ENCODE data around the gene BCL2L11. TPM values are rescaled to one million over a fixed set of nuclear protein-coding genes. Genes with fewer than 3 reads are reported as not detected.

BCL2L11 gene
- total and polyA plus RNA-seq, 10 of the 15 experiments (the other 5 are each of a cell fraction or from before 2014, with no cell fraction given), result 0.29 to 10.1 (median 1.1) TPM

DNA sequence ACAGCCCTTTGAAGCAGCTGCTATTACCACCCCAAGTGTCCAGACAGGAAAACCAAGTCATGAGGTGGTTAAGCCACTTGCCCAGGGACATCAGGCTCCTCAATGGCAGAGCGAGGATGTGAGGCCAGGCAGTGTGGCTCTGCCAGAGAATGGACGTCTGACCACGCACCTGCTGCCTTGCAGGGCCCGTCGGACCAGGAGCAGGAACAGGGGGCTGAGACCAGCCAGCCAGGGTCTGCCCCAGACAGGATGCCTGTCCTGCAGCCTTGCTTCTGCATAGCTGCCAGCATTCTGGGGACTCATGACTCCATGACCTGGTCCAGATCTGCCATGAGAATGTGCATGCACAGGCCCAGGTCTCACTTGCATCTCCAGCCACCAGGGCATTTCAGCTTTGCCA, 52.0 kb downstream of the BCL2L11 start:
- Histone ChIP-seq H2AFZ (ENCODE audit: control insufficient read depth, low read depth, low read length) (no peak overlapping the region), H3K4me2 (ENCODE audit: control insufficient read depth, insufficient read depth) (no peak overlapping the region), H3K36me3 (ENCODE audit: control insufficient read depth in 2 of 2, insufficient read depth in 2 of 2, low read length in 1 of 2) (no peaks in the 10 kb centered on the region; a peak in 1 of 4 replicates), H3K9ac (ENCODE audit: control insufficient read depth, insufficient read depth, low read length) (no peak overlapping the region), H3K79me2 (ENCODE audit: control insufficient read depth, insufficient read depth, low read length) (no peaks in the 10 kb centered on the region), H3K27ac (ENCODE audit: control insufficient read depth, insufficient read depth) (no peak overlapping the region), H3K4me1 (ENCODE audit: control insufficient read depth, insufficient read depth, low read length) (peaks cover 13% of the 10 kb centered on the region), H3K4me3 (no peak overlapping the region), H3K27me3 (replicated peaks in 1 of 2; ENCODE audit: control insufficient read depth in 2 of 2, insufficient read depth in 2 of 2, low read length in 1 of 2) (peaks cover 0 to 3% of the 10 kb centered on the region in 2 experiments; a peak in 2 of 4 replicates), H4K20me1 (ENCODE audit: control insufficient read depth, insufficient read depth) (no peaks in the 10 kb centered on the region), H3K9me3 (replicated peaks; ENCODE audit: control insufficient read depth, insufficient read depth, low read length) (no peaks in the 10 kb centered on the region)
- no peak for ATAC-seq
- TF ChIP-seq, protein P1, sequence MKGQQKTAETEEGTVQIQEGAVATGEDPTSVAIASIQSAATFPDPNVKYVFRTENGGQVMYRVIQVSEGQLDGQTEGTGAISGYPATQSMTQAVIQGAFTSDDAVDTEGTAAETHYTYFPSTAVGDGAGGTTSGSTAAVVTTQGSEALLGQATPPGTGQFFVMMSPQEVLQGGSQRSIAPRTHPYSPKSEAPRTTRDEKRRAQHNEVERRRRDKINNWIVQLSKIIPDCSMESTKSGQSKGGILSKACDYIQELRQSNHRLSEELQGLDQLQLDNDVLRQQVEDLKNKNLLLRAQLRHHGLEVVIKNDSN (IDR thresholded peaks at IDR 0.05; ENCODE audit: borderline replicate concordance, extremely low read length, insufficient read depth, low read depth, low read length), result no peak
- TF ChIP-seq NR2C1 (IDR thresholded peaks at IDR 0.05) (no peak), SIX5 (IDR thresholded peaks at IDR 0.05; ENCODE audit: low read depth, low read length, severe bottlenecking) (no peak), LARP7 (IDR thresholded peaks at IDR 0.05) (no peak), SUZ12 (IDR thresholded peaks at IDR 0.05; ENCODE audit: unreplicated experiment) (no peak), BMI1 (IDR thresholded peaks at IDR 0.05; ENCODE audit: borderline replicate concordance) (no peak), TAF1 (IDR thresholded peaks at IDR 0.05; ENCODE audit: borderline replicate concordance, low read depth, low read length) (no peak), FOS (IDR thresholded peaks at IDR 0.05; ENCODE audit: borderline replicate concordance, extremely low read depth, insufficient read length) (no peak), ATF7 (IDR thresholded peaks at IDR 0.05; ENCODE audit: low read depth) (no peak)
- TF ChIP-seq, protein P2, sequence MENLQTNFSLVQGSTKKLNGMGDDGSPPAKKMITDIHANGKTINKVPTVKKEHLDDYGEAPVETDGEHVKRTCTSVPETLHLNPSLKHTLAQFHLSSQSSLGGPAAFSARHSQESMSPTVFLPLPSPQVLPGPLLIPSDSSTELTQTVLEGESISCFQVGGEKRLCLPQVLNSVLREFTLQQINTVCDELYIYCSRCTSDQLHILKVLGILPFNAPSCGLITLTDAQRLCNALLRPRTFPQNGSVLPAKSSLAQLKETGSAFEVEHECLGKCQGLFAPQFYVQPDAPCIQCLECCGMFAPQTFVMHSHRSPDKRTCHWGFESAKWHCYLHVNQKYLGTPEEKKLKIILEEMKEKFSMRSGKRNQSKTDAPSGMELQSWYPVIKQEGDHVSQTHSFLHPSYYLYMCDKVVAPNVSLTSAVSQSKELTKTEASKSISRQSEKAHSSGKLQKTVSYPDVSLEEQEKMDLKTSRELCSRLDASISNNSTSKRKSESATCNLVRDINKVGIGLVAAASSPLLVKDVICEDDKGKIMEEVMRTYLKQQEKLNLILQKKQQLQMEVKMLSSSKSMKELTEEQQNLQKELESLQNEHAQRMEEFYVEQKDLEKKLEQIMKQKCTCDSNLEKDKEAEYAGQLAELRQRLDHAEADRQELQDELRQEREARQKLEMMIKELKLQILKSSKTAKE (IDR thresholded peaks at IDR 0.05; ENCODE audit: low read depth, poor library complexity, severe bottlenecking), result no peak
- TF ChIP-seq, protein P3, sequence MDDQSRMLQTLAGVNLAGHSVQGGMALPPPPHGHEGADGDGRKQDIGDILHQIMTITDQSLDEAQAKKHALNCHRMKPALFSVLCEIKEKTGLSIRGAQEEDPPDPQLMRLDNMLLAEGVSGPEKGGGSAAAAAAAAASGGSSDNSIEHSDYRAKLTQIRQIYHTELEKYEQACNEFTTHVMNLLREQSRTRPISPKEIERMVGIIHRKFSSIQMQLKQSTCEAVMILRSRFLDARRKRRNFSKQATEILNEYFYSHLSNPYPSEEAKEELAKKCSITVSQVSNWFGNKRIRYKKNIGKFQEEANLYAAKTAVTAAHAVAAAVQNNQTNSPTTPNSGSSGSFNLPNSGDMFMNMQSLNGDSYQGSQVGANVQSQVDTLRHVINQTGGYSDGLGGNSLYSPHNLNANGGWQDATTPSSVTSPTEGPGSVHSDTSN (IDR thresholded peaks at IDR 0.05; ENCODE audit: insufficient replicate concordance, low read depth, low read length), result no peak
- TF ChIP-seq, protein P4, sequence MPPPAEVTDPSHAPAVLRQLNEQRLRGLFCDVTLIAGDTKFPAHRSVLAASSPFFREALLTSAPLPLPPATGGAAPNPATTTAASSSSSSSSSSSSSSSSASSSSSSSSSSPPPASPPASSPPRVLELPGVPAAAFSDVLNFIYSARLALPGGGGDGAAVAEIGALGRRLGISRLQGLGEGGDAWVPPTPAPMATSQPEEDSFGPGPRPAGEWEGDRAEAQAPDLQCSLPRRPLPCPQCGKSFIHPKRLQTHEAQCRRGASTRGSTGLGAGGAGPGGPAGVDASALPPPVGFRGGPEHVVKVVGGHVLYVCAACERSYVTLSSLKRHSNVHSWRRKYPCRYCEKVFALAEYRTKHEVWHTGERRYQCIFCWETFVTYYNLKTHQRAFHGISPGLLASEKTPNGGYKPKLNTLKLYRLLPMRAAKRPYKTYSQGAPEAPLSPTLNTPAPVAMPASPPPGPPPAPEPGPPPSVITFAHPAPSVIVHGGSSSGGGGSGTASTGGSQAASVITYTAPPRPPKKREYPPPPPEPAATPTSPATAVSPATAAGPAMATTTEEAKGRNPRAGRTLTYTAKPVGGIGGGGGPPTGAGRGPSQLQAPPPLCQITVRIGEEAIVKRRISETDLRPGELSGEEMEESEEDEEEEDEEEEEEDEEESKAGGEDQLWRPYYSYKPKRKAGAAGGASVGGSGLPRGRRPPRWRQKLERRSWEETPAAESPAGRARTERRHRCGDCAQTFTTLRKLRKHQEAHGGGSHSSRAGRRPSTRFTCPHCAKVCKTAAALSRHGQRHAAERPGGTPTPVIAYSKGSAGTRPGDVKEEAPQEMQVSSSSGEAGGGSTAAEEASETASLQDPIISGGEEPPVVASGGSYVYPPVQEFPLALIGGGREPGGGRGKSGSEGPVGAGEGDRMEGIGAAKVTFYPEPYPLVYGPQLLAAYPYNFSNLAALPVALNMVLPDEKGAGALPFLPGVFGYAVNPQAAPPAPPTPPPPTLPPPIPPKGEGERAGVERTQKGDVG (CRISPR knock-in tag; IDR thresholded peaks at IDR 0.05), result no peak
- TF ChIP-seq, protein P5, sequence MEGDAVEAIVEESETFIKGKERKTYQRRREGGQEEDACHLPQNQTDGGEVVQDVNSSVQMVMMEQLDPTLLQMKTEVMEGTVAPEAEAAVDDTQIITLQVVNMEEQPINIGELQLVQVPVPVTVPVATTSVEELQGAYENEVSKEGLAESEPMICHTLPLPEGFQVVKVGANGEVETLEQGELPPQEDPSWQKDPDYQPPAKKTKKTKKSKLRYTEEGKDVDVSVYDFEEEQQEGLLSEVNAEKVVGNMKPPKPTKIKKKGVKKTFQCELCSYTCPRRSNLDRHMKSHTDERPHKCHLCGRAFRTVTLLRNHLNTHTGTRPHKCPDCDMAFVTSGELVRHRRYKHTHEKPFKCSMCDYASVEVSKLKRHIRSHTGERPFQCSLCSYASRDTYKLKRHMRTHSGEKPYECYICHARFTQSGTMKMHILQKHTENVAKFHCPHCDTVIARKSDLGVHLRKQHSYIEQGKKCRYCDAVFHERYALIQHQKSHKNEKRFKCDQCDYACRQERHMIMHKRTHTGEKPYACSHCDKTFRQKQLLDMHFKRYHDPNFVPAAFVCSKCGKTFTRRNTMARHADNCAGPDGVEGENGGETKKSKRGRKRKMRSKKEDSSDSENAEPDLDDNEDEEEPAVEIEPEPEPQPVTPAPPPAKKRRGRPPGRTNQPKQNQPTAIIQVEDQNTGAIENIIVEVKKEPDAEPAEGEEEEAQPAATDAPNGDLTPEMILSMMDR (IDR thresholded peaks at IDR 0.05 in 2 of 3, conservative IDR thresholded peaks at IDR 0.05 in 1 of 3; ENCODE audit: control insufficient read depth in 2 of 3, extremely low read depth in 1 of 3, insufficient read depth in 1 of 3, low read depth in 3 of 3, low read length in 3 of 3), result no peak
- intact Hi-C loops (cut with micrococcal nuclease; ENCODE audit: unreplicated experiment) (no loop called here), in situ Hi-C loops (cut with MboI) (no loop called here)
- POLR2A ChIA-PET, result no interaction called here
- no TSS peak for BruUV-seq (replicated peaks)
- CTCF ChIA-PET, result interaction anchor here (1.2 kb wide), 1 partner anchor 16 kb away, joined by 3 read pairs; no protein-coding TSS in a partner anchor
- SMC1A ChIA-PET (ENCODE audit: uncharacterized antibody, unreplicated experiment), result interaction anchor here (0.6 to 2.0 kb wide), 4 partner anchors 12 to 70 kb away, joined by 3 to 8 read pairs (median 3); no protein-coding TSS in a partner anchor
- no peak for FAIRE-seq
- DNase-seq (ENCODE audit: low read depth, low spot score), result no peak
- WGBS (ENCODE audit: insufficient coverage, insufficient replicate concordance, low lambda C conversion rate, missing lambda C conversion rate), result 55% methylated on average over 5 of the region's 5 CpGs
- RAD21 ChIA-PET (ENCODE audit: unreplicated experiment), result interaction anchor here (0.9 to 1.2 kb wide), 3 partner anchors 13 to 23 kb away, joined by 3 read pairs; no protein-coding TSS in a partner anchor

Measured in GM12878 (cell line).